ENCODE data around the gene ENAM. TPM values are rescaled to one million over a fixed set of nuclear protein-coding genes. Genes with fewer than 3 reads are reported as not detected.
"Not testable (repeated sequence)": the region's sequence is repeated elsewhere in the genome, so short reads cannot be mapped to it uniquely, and the experiment has no call there.

The ENAM gene
- total and polyA plus RNA-seq, 9 of the 15 experiments (the other 6 are each of a cell fraction or from before 2014, with no cell fraction given): 0.04 to 0.09 (median 0.04) TPM; not detected in 6

DNA sequence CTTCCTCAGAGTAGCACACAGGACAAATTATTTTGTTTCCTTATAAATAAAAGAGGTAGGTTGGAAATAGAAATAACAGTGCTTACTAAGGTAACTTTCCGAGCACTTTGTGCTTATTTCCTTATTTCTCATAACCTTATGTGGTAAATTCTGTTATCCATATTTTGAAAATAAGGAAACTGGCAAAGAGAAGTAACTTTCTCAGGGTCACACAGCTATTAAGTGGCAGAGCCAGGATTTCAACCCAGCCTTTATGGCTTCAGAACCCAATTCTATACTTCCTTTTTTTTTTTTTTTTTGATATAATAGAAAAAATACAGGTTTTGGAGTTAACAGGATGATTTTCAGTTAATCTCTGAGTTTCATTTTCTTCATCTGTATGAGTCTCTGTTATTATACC is 63.1 kb downstream of the ENAM start (continued):
- TF ChIP-seq, protein P1, sequence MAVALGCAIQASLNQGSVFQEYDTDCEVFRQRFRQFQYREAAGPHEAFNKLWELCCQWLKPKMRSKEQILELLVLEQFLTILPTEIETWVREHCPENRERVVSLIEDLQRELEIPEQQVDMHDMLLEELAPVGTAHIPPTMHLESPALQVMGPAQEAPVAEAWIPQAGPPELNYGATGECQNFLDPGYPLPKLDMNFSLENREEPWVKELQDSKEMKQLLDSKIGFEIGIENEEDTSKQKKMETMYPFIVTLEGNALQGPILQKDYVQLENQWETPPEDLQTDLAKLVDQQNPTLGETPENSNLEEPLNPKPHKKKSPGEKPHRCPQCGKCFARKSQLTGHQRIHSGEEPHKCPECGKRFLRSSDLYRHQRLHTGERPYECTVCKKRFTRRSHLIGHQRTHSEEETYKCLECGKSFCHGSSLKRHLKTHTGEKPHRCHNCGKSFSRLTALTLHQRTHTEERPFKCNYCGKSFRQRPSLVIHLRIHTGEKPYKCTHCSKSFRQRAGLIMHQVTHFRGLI (CRISPR knock-in tag; IDR thresholded peaks at IDR 0.05): no peak
- TF ChIP-seq, protein P2, sequence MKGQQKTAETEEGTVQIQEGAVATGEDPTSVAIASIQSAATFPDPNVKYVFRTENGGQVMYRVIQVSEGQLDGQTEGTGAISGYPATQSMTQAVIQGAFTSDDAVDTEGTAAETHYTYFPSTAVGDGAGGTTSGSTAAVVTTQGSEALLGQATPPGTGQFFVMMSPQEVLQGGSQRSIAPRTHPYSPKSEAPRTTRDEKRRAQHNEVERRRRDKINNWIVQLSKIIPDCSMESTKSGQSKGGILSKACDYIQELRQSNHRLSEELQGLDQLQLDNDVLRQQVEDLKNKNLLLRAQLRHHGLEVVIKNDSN (CRISPR knock-in tag; IDR thresholded peaks at IDR 0.05): no peak
- TF ChIP-seq KHSRP (IDR thresholded peaks at IDR 0.05): no peak
- no peak for TF ChIP-seq SP1 (CRISPR knock-in tag; IDR thresholded peaks at IDR 0.05)
- no peak for TF ChIP-seq ARID3B (CRISPR knock-in tag; IDR thresholded peaks at IDR 0.05; ENCODE audit: borderline replicate concordance)

DNA sequence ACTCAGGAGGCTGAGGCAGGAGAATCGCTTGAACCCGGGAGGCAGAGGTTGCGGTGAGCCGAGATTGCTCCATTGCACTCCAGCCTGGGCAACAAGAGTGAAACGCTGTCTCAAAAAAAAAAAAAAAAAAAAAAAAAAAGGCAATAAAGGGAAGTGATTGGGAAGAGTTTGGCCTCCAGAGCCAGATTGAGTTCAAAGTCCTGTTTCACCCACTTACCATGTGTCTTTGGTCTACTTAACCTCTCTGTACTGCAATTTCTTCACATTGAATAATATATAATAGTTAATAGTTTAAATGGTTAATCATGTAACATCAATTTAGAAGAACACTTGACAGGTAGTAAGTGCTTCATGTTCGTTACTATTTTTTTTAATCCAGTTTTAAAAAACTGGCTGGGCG is 66.1 kb downstream of the ENAM start:
- H3K9me1 ChIP-seq (ENCODE audit: control insufficient read depth, insufficient read depth, low read length); H3K4me3 ChIP-seq; FAIRE-seq; intact Hi-C loops (cut with micrococcal nuclease); H4K20me1 ChIP-seq (replicated peaks; ENCODE audit: control insufficient read depth, insufficient read depth, low read length); H3K27ac ChIP-seq (ENCODE audit: extremely low read depth, low read depth, low read length); H3K27me3 ChIP-seq (ENCODE audit: control insufficient read depth in 2 of 2, insufficient read depth in 2 of 2, low read length in 2 of 2); ATAC-seq; DNase-seq (ENCODE audit: extremely low read depth in 1 of 4, low spot score in 3 of 4); in situ Hi-C loops (cut with MboI); H3K4me2 ChIP-seq (ENCODE audit: insufficient read depth, low read length); H2AFZ ChIP-seq (ENCODE audit: low read depth, low read length); H3K9me3 ChIP-seq (replicated peaks; ENCODE audit: control insufficient read depth, insufficient read depth, low read depth, low read length); BruUV-seq (replicated peaks); H3K9ac ChIP-seq (ENCODE audit: insufficient read depth in 1 of 2, low read depth in 2 of 2, low read length in 2 of 2): not testable (repeated sequence)
- Histone ChIP-seq H3K79me2 (ENCODE audit: control insufficient read depth, insufficient read depth, low read length) (peaks cover 29% of the 10 kb centered on the region), H3K4me1 (replicated peaks in 1 of 2; ENCODE audit: control insufficient read depth in 2 of 2, insufficient read depth in 2 of 2, low read length in 2 of 2) (peaks cover 0 to 13% of the 10 kb centered on the region in 2 experiments; a peak in 4 of 5 replicates), H3K36me3 (ENCODE audit: control insufficient read depth, insufficient read depth, low read length) (peaks cover 23% of the 10 kb centered on the region)
- CTCF ChIA-PET (ENCODE audit: low intra/inter-chr PET ratio): interaction anchor here (0.6 kb wide), 1 partner anchor 10 kb away, joined by 3 read pairs; no protein-coding TSS in a partner anchor
- POLR2A ChIA-PET: interaction anchor here (0.6 to 2.3 kb wide), 3 partner anchors 9 to 15 kb away, joined by 3 to 16 read pairs (median 3); no protein-coding TSS in a partner anchor
- 97% methylated on average over 4 of the region's 7 CpGs for WGBS (ENCODE audit: insufficient coverage, low coverage, missing lambda C conversion rate)

Other genes with a start within 250 kb of the ENAM start
Only the 7 nearest of the 9 such genes appear.
- not detected in 2 replicates for gene MUC7, start 156.5 kb upstream of the ENAM start, total RNA-seq (2014; rRNA removed)
- not detected in 2 replicates for gene MUC7, start 156.5 kb upstream of the ENAM start, total RNA-seq (2014; rRNA removed; fragmentation: Illumina TruSeq; extraction: Trizol)
- not detected in 2 replicates for gene MUC7, start 156.5 kb upstream of the ENAM start, total RNA-seq (2015; rRNA removed; fragmentation: Illumina TruSeq; extraction: Trizol)
- not detected in 2 replicates for gene MUC7, start 156.5 kb upstream of the ENAM start, total RNA-seq (2021)
- gene MUC7, start 156.5 kb upstream of the ENAM start, polyA plus RNA-seq (2011; rRNA removed): not detected in 2 replicates
- gene MUC7, start 156.5 kb upstream of the ENAM start, polyA plus RNA-seq (2014; fragmentation: Illumina TruSeq; extraction: Trizol): not detected in 2 replicates
- gene MUC7, start 156.5 kb upstream of the ENAM start, polyA plus RNA-seq (2014; fragmentation: Nextera tagmentation; extraction: Ambion mirVana): not detected
- not detected in 2 replicates for gene MUC7, start 156.5 kb upstream of the ENAM start, polyA plus RNA-seq (2014; rRNA removed)
- gene AMTN, start 110.2 kb upstream of the ENAM start, total RNA-seq (2014; rRNA removed): not detected in 2 replicates
- gene AMTN, start 110.2 kb upstream of the ENAM start, total RNA-seq (2014; rRNA removed; fragmentation: Illumina TruSeq; extraction: Trizol): not detected in 2 replicates
- gene AMTN, start 110.2 kb upstream of the ENAM start, total RNA-seq (2015; rRNA removed; fragmentation: Illumina TruSeq; extraction: Trizol): not detected in 2 replicates
- not detected in 2 replicates for gene AMTN, start 110.2 kb upstream of the ENAM start, total RNA-seq (2021)
- gene AMTN, start 110.2 kb upstream of the ENAM start, polyA plus RNA-seq (2011; rRNA removed): not detected in 2 replicates
- gene AMTN, start 110.2 kb upstream of the ENAM start, polyA plus RNA-seq (2014; fragmentation: Illumina TruSeq; extraction: Trizol): not detected in 2 replicates
- gene AMTN, start 110.2 kb upstream of the ENAM start, polyA plus RNA-seq (2014; fragmentation: Nextera tagmentation; extraction: Ambion mirVana): not detected
- gene AMTN, start 110.2 kb upstream of the ENAM start, polyA plus RNA-seq (2014; rRNA removed): not detected in 2 replicates
- 0.09 and 0.16 TPM in 2 replicates for gene AMBN, start 36.5 kb upstream of the ENAM start, total RNA-seq (2014; rRNA removed)
- gene AMBN, start 36.5 kb upstream of the ENAM start, total RNA-seq (2014; rRNA removed; fragmentation: Illumina TruSeq; extraction: Trizol): not detected in 2 replicates
- not detected in 2 replicates for gene AMBN, start 36.5 kb upstream of the ENAM start, total RNA-seq (2015; rRNA removed; fragmentation: Illumina TruSeq; extraction: Trizol)
- gene AMBN, start 36.5 kb upstream of the ENAM start, total RNA-seq (2021): not detected in 2 replicates
- not detected in 2 replicates for gene AMBN, start 36.5 kb upstream of the ENAM start, polyA plus RNA-seq (2011; rRNA removed)
- gene AMBN, start 36.5 kb upstream of the ENAM start, polyA plus RNA-seq (2014; fragmentation: Illumina TruSeq; extraction: Trizol): not detected in 2 replicates
- gene AMBN, start 36.5 kb upstream of the ENAM start, polyA plus RNA-seq (2014; fragmentation: Nextera tagmentation; extraction: Ambion mirVana): under 1 TPM in 1 of 2 experiments, not detected in 1; 0.03 TPM
- 0.07 TPM in 1 of 2 replicates, not detected in the other for gene AMBN, start 36.5 kb upstream of the ENAM start, polyA plus RNA-seq (2014; rRNA removed)
- not detected in 2 replicates for gene JCHAIN, start 37.8 kb downstream of the ENAM start, total RNA-seq (2014; rRNA removed)
- gene JCHAIN, start 37.8 kb downstream of the ENAM start, total RNA-seq (2014; rRNA removed; fragmentation: Illumina TruSeq; extraction: Trizol): not detected in 2 replicates
- not detected in 2 replicates for gene JCHAIN, start 37.8 kb downstream of the ENAM start, total RNA-seq (2015; rRNA removed; fragmentation: Illumina TruSeq; extraction: Trizol)
- 0.27 and 0.33 TPM in 2 replicates for gene JCHAIN, start 37.8 kb downstream of the ENAM start, total RNA-seq (2021)
- gene JCHAIN, start 37.8 kb downstream of the ENAM start, polyA plus RNA-seq (2011; rRNA removed): 0.08 TPM in 1 of 2 replicates, not detected in the other
- 0.32 TPM in 1 of 2 replicates, not detected in the other for gene JCHAIN, start 37.8 kb downstream of the ENAM start, polyA plus RNA-seq (2014; fragmentation: Illumina TruSeq; extraction: Trizol)
- under 1 TPM; 0.04 to 0.20 TPM for gene JCHAIN, start 37.8 kb downstream of the ENAM start, polyA plus RNA-seq (2014; fragmentation: Nextera tagmentation; extraction: Ambion mirVana)
- 0.68 TPM in 1 of 2 replicates, not detected in the other for gene JCHAIN, start 37.8 kb downstream of the ENAM start, polyA plus RNA-seq (2014; rRNA removed)
- 32.2 and 34.0 TPM in 2 replicates for gene UTP3, start 59.8 kb downstream of the ENAM start, total RNA-seq (2014; rRNA removed)
- 34.5 and 35.0 TPM in 2 replicates for gene UTP3, start 59.8 kb downstream of the ENAM start, total RNA-seq (2014; rRNA removed; fragmentation: Illumina TruSeq; extraction: Trizol)
- gene UTP3, start 59.8 kb downstream of the ENAM start, total RNA-seq (2015; rRNA removed; fragmentation: Illumina TruSeq; extraction: Trizol): 30.6 and 32.4 TPM in 2 replicates
- 33.4 and 38.8 TPM in 2 replicates for gene UTP3, start 59.8 kb downstream of the ENAM start, total RNA-seq (2021)
- 17.2 and 30.9 TPM in 2 replicates for gene UTP3, start 59.8 kb downstream of the ENAM start, polyA plus RNA-seq (2011; rRNA removed)
- gene UTP3, start 59.8 kb downstream of the ENAM start, polyA plus RNA-seq (2014; fragmentation: Illumina TruSeq; extraction: Trizol): 59.1 and 69.3 TPM in 2 replicates
- gene UTP3, start 59.8 kb downstream of the ENAM start, polyA plus RNA-seq (2014; fragmentation: Nextera tagmentation; extraction: Ambion mirVana): 10 to 100 TPM; 11.9 to 12.4 TPM
- 54.6 and 64.8 TPM in 2 replicates for gene UTP3, start 59.8 kb downstream of the ENAM start, polyA plus RNA-seq (2014; rRNA removed)
- gene RUFY3, start 93.2 kb downstream of the ENAM start, total RNA-seq (2014; rRNA removed): 20.0 and 22.2 TPM in 2 replicates
- gene RUFY3, start 93.2 kb downstream of the ENAM start, total RNA-seq (2014; rRNA removed; fragmentation: Illumina TruSeq; extraction: Trizol): 28.1 and 30.8 TPM in 2 replicates
- gene RUFY3, start 93.2 kb downstream of the ENAM start, total RNA-seq (2015; rRNA removed; fragmentation: Illumina TruSeq; extraction: Trizol): 25.0 and 25.3 TPM in 2 replicates
- 24.0 and 31.1 TPM in 2 replicates for gene RUFY3, start 93.2 kb downstream of the ENAM start, total RNA-seq (2021)
- gene RUFY3, start 93.2 kb downstream of the ENAM start, polyA plus RNA-seq (2011; rRNA removed): 18.2 and 21.5 TPM in 2 replicates
- 16.0 and 18.6 TPM in 2 replicates for gene RUFY3, start 93.2 kb downstream of the ENAM start, polyA plus RNA-seq (2014; fragmentation: Illumina TruSeq; extraction: Trizol)
- 1 to 10 TPM; 4.2 to 4.5 TPM for gene RUFY3, start 93.2 kb downstream of the ENAM start, polyA plus RNA-seq (2014; fragmentation: Nextera tagmentation; extraction: Ambion mirVana)
- gene RUFY3, start 93.2 kb downstream of the ENAM start, polyA plus RNA-seq (2014; rRNA removed): 15.1 and 15.4 TPM in 2 replicates
- gene GRSF1, start 211.1 kb downstream of the ENAM start, total RNA-seq (2014; rRNA removed): 54.0 and 57.8 TPM in 2 replicates
- gene GRSF1, start 211.1 kb downstream of the ENAM start, total RNA-seq (2014; rRNA removed; fragmentation: Illumina TruSeq; extraction: Trizol): 105 and 116 TPM in 2 replicates
- gene GRSF1, start 211.1 kb downstream of the ENAM start, total RNA-seq (2015; rRNA removed; fragmentation: Illumina TruSeq; extraction: Trizol): 75.1 and 76.0 TPM in 2 replicates
- 83.5 and 84.9 TPM in 2 replicates for gene GRSF1, start 211.1 kb downstream of the ENAM start, total RNA-seq (2021)
- gene GRSF1, start 211.1 kb downstream of the ENAM start, polyA plus RNA-seq (2011; rRNA removed): 74.4 and 98.8 TPM in 2 replicates
- gene GRSF1, start 211.1 kb downstream of the ENAM start, polyA plus RNA-seq (2014; fragmentation: Illumina TruSeq; extraction: Trizol): 75.0 and 87.5 TPM in 2 replicates
- 10 to 100 TPM; 33.0 to 36.8 TPM for gene GRSF1, start 211.1 kb downstream of the ENAM start, polyA plus RNA-seq (2014; fragmentation: Nextera tagmentation; extraction: Ambion mirVana)
- 60.9 and 69.5 TPM in 2 replicates for gene GRSF1, start 211.1 kb downstream of the ENAM start, polyA plus RNA-seq (2014; rRNA removed)

Measured in K562 (cell line).